Liver (tissue), 3 donors: ENCODE results near the gene SMARCE1.

Experiments used
- EGR1 ChIP-seq, 2 donors: IDR thresholded peaks; 2 replicates each; pipeline ENCODE4 v1.6.1; 2016 to 2018; ENCODE audit warnings: antibody characterized with exemption in 2 of 2, low read depth in 2 of 2
- GABPA ChIP-seq, 2 donors: IDR thresholded peaks in 1 of 2; conservative IDR thresholded peaks in 1 of 2; 2 replicates each; pipeline ENCODE4 v1.6.1; 2016; ENCODE audit warnings: antibody characterized with exemption in 2 of 2, mild to moderate bottlenecking in 1 of 2, moderate library complexity in 1 of 2
- NR2F2 ChIP-seq: IDR thresholded peaks from 2 replicates; pipeline ENCODE4 v1.6.1; 2016; ENCODE audit warnings: antibody characterized with exemption
- REST ChIP-seq: IDR thresholded peaks from 2 replicates; pipeline ENCODE4 v1.6.1; 2016; ENCODE audit warnings: antibody characterized with exemption, mild to moderate bottlenecking
- RXRA ChIP-seq, 2 donors: IDR thresholded peaks; 2 replicates each; pipeline ENCODE4 v1.6.1; 2017 to 2018; ENCODE audit warnings: antibody characterized with exemption in 2 of 2, mild to moderate bottlenecking in 1 of 2
- SP1 ChIP-seq: IDR thresholded peaks from 2 replicates; pipeline ENCODE4 v1.6.1; 2018; ENCODE audit warnings: antibody characterized with exemption, mild to moderate bottlenecking
- TAF1 ChIP-seq: conservative IDR thresholded peaks from 2 replicates; pipeline ENCODE4 v1.6.1; 2016; ENCODE audit warnings: antibody characterized with exemption, mild to moderate bottlenecking
- YY1 ChIP-seq: IDR thresholded peaks from 2 replicates; pipeline ENCODE4 v1.6.1; 2016; ENCODE audit warnings: antibody characterized with exemption, mild to moderate bottlenecking
- TF ChIP-seq, protein P1 (sequence below): fragments of 150-350 bp; IDR thresholded peaks from 2 replicates; pipeline ENCODE4 v1.5.1; 2017; ENCODE audit warnings: improper control_type of control experiment, low read depth, low read length; ENCODE audit not compliant: missing input control
- TF ChIP-seq, protein P2 (sequence below): IDR thresholded peaks from 2 replicates; pipeline ENCODE4 v1.6.1; 2016; ENCODE audit warnings: antibody characterized with exemption
- TF ChIP-seq, protein P3 (sequence below): IDR thresholded peaks from 2 replicates; pipeline ENCODE4 v1.6.1; 2016; ENCODE audit warnings: antibody characterized with exemption
- donor health status: healthy.
- donor health status: healthy.

GRCh38 chr17:40613467-40614154 lies 34.0 kb downstream of the SMARCE1 start:
- TF ChIP-seq GABPA (IDR thresholded peaks at IDR 0.05 in 1 of 2, conservative IDR thresholded peaks at IDR 0.05 in 1 of 2) = no peak
- TF ChIP-seq, protein P1, sequence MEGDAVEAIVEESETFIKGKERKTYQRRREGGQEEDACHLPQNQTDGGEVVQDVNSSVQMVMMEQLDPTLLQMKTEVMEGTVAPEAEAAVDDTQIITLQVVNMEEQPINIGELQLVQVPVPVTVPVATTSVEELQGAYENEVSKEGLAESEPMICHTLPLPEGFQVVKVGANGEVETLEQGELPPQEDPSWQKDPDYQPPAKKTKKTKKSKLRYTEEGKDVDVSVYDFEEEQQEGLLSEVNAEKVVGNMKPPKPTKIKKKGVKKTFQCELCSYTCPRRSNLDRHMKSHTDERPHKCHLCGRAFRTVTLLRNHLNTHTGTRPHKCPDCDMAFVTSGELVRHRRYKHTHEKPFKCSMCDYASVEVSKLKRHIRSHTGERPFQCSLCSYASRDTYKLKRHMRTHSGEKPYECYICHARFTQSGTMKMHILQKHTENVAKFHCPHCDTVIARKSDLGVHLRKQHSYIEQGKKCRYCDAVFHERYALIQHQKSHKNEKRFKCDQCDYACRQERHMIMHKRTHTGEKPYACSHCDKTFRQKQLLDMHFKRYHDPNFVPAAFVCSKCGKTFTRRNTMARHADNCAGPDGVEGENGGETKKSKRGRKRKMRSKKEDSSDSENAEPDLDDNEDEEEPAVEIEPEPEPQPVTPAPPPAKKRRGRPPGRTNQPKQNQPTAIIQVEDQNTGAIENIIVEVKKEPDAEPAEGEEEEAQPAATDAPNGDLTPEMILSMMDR = no peak
- no peak for TF ChIP-seq NR2F2
- no peak for TF ChIP-seq TAF1
- no peak for TF ChIP-seq YY1
- TF ChIP-seq, protein P2, sequence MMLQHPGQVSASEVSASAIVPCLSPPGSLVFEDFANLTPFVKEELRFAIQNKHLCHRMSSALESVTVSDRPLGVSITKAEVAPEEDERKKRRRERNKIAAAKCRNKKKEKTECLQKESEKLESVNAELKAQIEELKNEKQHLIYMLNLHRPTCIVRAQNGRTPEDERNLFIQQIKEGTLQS = no peak
- no peak for TF ChIP-seq EGR1 (IDR thresholded peaks at IDR 0.05; ENCODE audit: low read depth in 2 of 2)
- TF ChIP-seq, protein P3, sequence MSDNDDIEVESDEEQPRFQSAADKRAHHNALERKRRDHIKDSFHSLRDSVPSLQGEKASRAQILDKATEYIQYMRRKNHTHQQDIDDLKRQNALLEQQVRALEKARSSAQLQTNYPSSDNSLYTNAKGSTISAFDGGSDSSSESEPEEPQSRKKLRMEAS = no peak
- no peak for TF ChIP-seq RXRA (IDR thresholded peaks at IDR 0.05)
- no peak for TF ChIP-seq REST
- TF ChIP-seq SP1 = no peak
